Measurements from ENCODE around the gene COPB2.

The COPB2 gene

DNA sequence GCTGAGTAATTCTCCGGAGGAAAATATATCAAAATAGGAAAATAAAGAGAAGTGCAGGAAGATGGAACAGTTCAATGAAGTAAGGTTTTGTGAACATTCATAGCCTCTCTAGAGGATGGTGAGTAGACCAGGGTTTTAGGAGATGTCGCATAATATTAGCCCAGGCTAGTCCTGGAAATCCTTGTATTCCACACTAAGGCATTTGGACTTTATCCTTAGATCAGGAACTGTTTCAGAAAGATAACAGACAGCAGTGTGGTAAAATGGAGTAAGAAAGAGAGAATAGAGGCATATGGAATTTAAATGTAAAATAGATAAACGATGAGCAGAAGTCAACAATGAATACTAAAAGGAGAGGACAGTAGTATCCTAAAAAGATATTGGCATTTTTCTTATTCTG, 12.1 kb downstream of the COPB2 start:
- DNase-seq (ENCODE audit: low read depth), result no peak
- TF ChIP-seq, protein P1, sequence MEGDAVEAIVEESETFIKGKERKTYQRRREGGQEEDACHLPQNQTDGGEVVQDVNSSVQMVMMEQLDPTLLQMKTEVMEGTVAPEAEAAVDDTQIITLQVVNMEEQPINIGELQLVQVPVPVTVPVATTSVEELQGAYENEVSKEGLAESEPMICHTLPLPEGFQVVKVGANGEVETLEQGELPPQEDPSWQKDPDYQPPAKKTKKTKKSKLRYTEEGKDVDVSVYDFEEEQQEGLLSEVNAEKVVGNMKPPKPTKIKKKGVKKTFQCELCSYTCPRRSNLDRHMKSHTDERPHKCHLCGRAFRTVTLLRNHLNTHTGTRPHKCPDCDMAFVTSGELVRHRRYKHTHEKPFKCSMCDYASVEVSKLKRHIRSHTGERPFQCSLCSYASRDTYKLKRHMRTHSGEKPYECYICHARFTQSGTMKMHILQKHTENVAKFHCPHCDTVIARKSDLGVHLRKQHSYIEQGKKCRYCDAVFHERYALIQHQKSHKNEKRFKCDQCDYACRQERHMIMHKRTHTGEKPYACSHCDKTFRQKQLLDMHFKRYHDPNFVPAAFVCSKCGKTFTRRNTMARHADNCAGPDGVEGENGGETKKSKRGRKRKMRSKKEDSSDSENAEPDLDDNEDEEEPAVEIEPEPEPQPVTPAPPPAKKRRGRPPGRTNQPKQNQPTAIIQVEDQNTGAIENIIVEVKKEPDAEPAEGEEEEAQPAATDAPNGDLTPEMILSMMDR (IDR thresholded peaks at IDR 0.05; ENCODE audit: insufficient read depth, low read depth, low read length, missing control alignments), result no peak
- H3K4me3 ChIP-seq (ENCODE audit: low read depth, low read length), result no peak overlapping the region

DNA sequence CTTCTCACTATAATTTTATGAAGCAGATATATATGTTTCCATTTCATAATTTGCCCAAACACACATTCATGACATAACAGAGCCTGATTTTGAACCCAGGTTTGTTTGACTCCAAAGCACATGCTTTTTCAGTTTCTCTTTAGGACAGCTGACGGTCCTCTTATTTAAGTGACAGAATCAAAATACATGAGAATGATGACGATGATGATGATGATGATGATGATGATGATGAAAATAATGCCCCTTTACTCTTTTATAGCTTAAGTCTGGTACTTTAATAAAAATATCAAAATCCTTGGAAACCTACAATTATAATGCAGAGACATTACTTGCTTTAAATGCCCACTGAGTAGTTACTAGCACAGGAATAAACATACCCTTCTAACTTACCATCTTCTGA, 15.3 kb downstream of the COPB2 start:
- no peak overlapping the region for H3K4me3 ChIP-seq (ENCODE audit: low read depth, low read length)
- TF ChIP-seq, protein P1 (IDR thresholded peaks at IDR 0.05; ENCODE audit: insufficient read depth, low read depth, low read length, missing control alignments), result no peak
- DNase-seq (ENCODE audit: low read depth), result no peak

DNA sequence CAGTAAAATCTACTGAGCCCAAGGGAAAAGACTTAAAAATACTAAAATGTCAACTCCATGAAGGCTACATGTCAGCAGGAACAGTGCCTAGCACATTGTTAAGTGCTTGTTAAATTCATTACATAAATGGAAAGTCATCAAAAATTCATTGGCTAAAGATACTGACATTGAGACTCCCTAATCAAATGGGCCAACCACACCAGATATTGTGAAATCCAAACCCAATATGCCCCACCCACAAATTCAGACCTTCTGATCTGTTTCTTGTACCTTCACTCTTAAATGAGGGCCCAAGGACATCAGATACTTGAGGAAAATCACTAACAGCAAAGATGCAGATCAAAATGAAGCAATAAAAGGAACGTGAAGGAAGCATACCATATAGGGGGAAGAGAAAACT, 24.9 kb downstream of the COPB2 start:
- TF ChIP-seq, protein P1 (IDR thresholded peaks at IDR 0.05; ENCODE audit: insufficient read depth, low read depth, low read length, missing control alignments), result no peak
- no peak overlapping the region for H3K4me3 ChIP-seq (ENCODE audit: low read depth, low read length)
- DNase-seq (ENCODE audit: low read depth), result no peak

DNA sequence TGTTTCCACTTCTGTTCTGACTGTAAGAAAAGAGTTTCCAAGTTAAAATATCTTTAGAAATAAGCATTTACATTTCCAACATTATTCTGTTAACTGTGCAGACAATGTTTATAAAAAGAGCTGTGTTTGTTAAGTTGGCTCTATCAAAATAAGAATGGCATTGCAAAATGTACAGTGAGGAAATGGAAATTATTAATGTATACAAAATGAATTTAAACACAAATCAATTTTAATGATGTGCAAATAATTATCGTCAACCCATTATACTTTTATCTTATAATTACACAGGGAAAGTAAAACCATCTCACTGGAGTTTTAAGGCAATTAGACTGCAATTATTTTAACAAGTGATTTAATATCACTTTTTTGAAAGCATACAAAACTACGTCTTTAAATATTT, 28.2 kb downstream of the COPB2 start:
- no peak overlapping the region for H3K4me3 ChIP-seq (ENCODE audit: low read depth, low read length)
- DNase-seq (ENCODE audit: low read depth), result no peak
- TF ChIP-seq, protein P1 (IDR thresholded peaks at IDR 0.05; ENCODE audit: insufficient read depth, low read depth, low read length, missing control alignments), result no peak

DNA sequence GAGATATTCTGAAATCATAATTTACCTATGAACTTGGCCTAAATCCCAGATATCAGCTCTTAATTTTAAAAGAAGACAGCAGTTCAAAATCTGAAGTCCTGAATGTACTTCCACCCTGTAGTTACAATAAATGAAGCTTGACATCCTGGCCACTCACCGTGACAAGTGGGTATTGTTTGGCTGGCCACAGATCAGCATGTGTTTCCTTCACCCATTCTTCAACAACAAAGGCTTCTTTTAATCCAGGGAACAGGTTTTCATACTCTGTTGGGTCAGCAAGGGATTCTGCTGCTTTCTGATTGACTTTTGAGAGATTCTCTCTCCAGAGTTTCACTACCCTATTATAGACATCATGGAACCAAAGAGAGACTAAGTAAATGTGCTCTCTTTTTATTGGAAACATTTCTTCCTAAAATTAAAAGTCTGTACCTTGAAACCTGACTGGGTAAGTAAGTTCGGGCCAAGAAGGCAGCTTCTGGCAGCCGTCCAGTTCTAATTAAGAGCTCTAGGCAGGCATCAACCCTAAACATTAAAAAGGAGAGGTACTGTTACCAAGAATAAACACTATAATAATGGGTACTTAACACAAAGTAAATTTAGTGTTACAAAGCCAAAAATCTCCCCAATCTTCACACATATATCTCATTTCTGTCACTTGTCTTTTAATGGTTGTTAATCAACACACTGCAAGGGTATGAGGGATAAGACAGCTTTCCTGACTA, 30.4 kb downstream of the COPB2 start:
- DNase-seq (ENCODE audit: low read depth), result peak; percentile 21
- H3K4me3 ChIP-seq (ENCODE audit: low read depth, low read length), result no peak overlapping the region
- TF ChIP-seq, protein P1 (IDR thresholded peaks at IDR 0.05; ENCODE audit: insufficient read depth, low read depth, low read length, missing control alignments), result no peak

DNA sequence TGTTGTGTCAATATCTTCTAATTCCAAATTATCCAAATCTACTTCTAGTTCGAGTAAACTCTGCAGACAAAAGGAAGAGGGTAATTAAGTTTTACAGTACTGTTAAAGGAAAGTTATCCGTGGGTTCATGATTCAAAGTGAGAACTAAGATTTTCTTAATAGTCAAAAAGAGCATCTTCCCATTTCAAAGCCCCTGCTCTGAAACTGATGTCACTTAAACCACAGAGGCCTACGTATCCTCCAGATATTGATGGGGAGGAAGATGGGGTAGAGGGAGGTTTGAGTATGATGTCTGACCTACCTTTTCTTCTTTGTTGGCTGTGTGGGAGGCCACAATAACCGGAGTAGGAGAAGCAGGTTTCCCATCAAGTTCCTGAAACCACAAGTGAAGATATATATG, 31.5 kb downstream of the COPB2 start:
- TF ChIP-seq, protein P1 (IDR thresholded peaks at IDR 0.05; ENCODE audit: insufficient read depth, low read depth, low read length, missing control alignments), result no peak
- peak; percentile 44 for DNase-seq (ENCODE audit: low read depth)
- H3K4me3 ChIP-seq (ENCODE audit: low read depth, low read length), result no peak overlapping the region

DNA sequence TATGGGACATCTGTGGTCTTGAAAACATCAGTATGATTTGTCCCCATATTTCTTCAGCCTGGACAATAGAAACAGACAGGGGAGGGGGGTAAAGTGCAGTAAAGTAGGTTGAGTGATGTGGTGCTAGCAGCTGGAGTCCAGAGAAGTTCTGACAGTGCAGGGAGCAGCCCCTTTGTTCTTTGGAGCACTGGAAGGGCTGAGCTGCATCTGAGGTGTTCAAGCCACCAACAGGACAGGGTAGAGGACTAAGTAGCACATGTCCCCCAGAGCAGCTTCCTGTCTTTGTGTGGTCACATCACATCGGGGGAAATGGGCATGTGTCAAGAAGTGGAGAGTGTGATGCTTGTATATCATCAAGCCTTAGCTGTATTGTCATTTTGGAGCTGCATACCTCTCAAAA, 33.6 kb downstream of the COPB2 start:
- DNase-seq (ENCODE audit: low read depth), result no peak

More for the DNA sequence above, 33.6 kb downstream of the COPB2 start:
- TF ChIP-seq, protein P1 (IDR thresholded peaks at IDR 0.05; ENCODE audit: insufficient read depth, low read depth, low read length, missing control alignments), result no peak
- no peak overlapping the region for H3K4me3 ChIP-seq (ENCODE audit: low read depth, low read length)

Measured in GM12865 (cell line).